Testis (tissue), 3 donors: ENCODE results near the gene CRK. TPM values are rescaled to one million over a fixed set of nuclear protein-coding genes. Genes with fewer than 3 reads are reported as not detected.

Experiments used
- DNase-seq: peaks from one replicate; pipeline ENCODE4 v3.0.0-alpha.2; 2019
- H3K27ac ChIP-seq, 2 donors: fragments of 200-600 bp; sonication (generic); one replicate each; pipeline ENCODE4 v1.5.1; 2019
- H3K27me3 ChIP-seq: fragments of 200-600 bp; sonication (generic); one replicate; pipeline ENCODE4 v1.5.1; 2019
- H3K36me3 ChIP-seq: fragments of 200-600 bp; sonication (generic); one replicate; pipeline ENCODE4 v1.5.1; 2017; ENCODE audit warnings: low read depth; ENCODE audit errors: missing control alignments
- H3K4me1 ChIP-seq: fragments of 200-600 bp; sonication (generic); one replicate; pipeline ENCODE4 v1.5.1; 2019
- H3K4me3 ChIP-seq, 2 donors: fragments of 200-600 bp; sonication (generic); one replicate each; pipeline ENCODE4 v1.5.1; 2017 to 2019
- H3K9me3 ChIP-seq: fragments of 200-600 bp; sonication (generic); one replicate; pipeline ENCODE4 v1.5.1; 2017
- CTCF ChIP-seq, 3 experiments: fragments of 450-650 bp in 2 of 3; fragments of 200-600 bp in 1 of 3; sonication (generic) in 1 of 3; IDR thresholded peaks; one replicate each; pipeline ENCODE4 v1.5.1; 2016 to 2019; ENCODE audit warnings: antibody characterized with exemption in 3 of 3, mild to moderate bottlenecking in 2 of 3, moderate library complexity in 1 of 3
- POLR2A ChIP-seq: fragments of 450-650 bp; IDR thresholded peaks from one replicate; pipeline ENCODE4 v1.6.1; 2017; ENCODE audit warnings: antibody characterized with exemption, mild to moderate bottlenecking, moderate library complexity
- WGBS, 2 donors: methylation state at CpG; one replicate each; pipeline ENCODE4 v1.1.5; 2018; 5-methylcytosine and 5-hydroxymethylcytosine counted together
- intact Hi-C: fragments of 100-400 bp; cut with DNase I; formaldehyde crosslinking; loops from one replicate; pipeline ENCODE4 v1.15.1; 2023; ENCODE audit warnings: low total_unique reads
- polyA plus RNA-seq: library from polyadenylated mRNA; stranded (reverse); fragments of 350-450 nt; fragmentation: Illumina TruSeq; extraction: RNeasy Lipid Tissue Mini Kit (QIAGEN cat#74804); gene quantifications from one replicate; pipeline ENCODE4 v1.2.3, GENCODE V29; 2014; ENCODE audit warnings: low read depth, low replicate concordance; ENCODE audit not compliant: insufficient read depth
- total RNA-seq, 2 donors: library from RNA; depleted of rRNA; stranded (reverse); fragments of >200 nt; gene quantifications; one replicate each; pipeline ENCODE4 v1.2.3, GENCODE V29; 2016

CRK gene
- total and polyA plus RNA-seq, 3 donors from 2014 or later, result 45.7 to 79.1 (median 68.4) TPM

GRCh38 chr17:1412185-1413110 is 43.6 kb downstream of the CRK start:
- H3K27me3 ChIP-seq, result no peaks in the 10 kb centered on the region
- H3K4me3 ChIP-seq, result no peak overlapping the region
- no peaks in the 10 kb centered on the region for H3K36me3 ChIP-seq
- H3K9me3 ChIP-seq, result no peaks in the 10 kb centered on the region
- WGBS, 2 donors, result 79 to 87% methylated on average over 26 to 27 of the region's 27 CpGs
- peaks cover 4% of the 10 kb centered on the region for H3K4me1 ChIP-seq
- TF ChIP-seq CTCF (IDR thresholded peaks at IDR 0.05), result no peak
- TF ChIP-seq POLR2A, result no peak
- H3K27ac ChIP-seq, result no peak overlapping the region
- intact Hi-C loops, result no loop called here
- no peak for DNase-seq

GRCh38 chr17:1402262-1402586 is 53.8 kb downstream of the CRK start:
- intact Hi-C loops, result loop anchor here (10.0 kb wide), 1 partner anchor 53 kb away; the partner anchor contains the start of gene CRK
- H3K27ac ChIP-seq, result no peak overlapping the region
- no peaks in the 10 kb centered on the region for H3K9me3 ChIP-seq
- H3K4me3 ChIP-seq, result no peak overlapping the region
- no peaks in the 10 kb centered on the region for H3K27me3 ChIP-seq
- H3K4me1 ChIP-seq, result peaks cover 11% of the 10 kb centered on the region
- DNase-seq, result no peak
- 92 to 100% methylated on average over 4 of the region's 4 CpGs for WGBS, 2 donors
- TF ChIP-seq CTCF (IDR thresholded peaks at IDR 0.05) (no peak), POLR2A (no peak)
- H3K36me3 ChIP-seq, result no peaks in the 10 kb centered on the region

GRCh38 chr17:1399679-1400512 is 56.1 kb downstream of the CRK start, which contains the start of gene YWHAE:
YWHAE (minus strand) TSS chr17:1400222; CDS start chr17:1400110, 112 bp downstream.
- 0% methylated on average over 82 of the region's 82 CpGs; no CpG with 5 or more reads in 1 of the 2 donors for WGBS, 2 donors
- no peaks in the 10 kb centered on the region for H3K27me3 ChIP-seq
- H3K36me3 ChIP-seq, result no peaks in the 10 kb centered on the region
- H3K4me3 ChIP-seq, result peak within 1 kb of the TSS; percentile 88 to 99
- peaks cover 28% of the 10 kb centered on the region for H3K4me1 ChIP-seq
- TF ChIP-seq CTCF (IDR thresholded peaks at IDR 0.05) (no peak), POLR2A (peak; percentile 68)
- H3K27ac ChIP-seq, result peak within 1 kb of the TSS; percentile 99 to 100
- peak; percentile 98 for DNase-seq
- no peaks in the 10 kb centered on the region for H3K9me3 ChIP-seq
- intact Hi-C loops, result loop anchor here (10.0 kb wide), 1 partner anchor 55 kb away; the partner anchor contains the start of gene CRK

- WGBS, 2 donors, result 0 to 1% methylated on average over 36 to 40 of the region's 41 CpGs
- H3K9me3 ChIP-seq, result no peaks in the 10 kb centered on the region
- H3K4me1 ChIP-seq, result peaks cover 34% of the 10 kb centered on the region
- DNase-seq, result peak; percentile 46
- H3K4me3 ChIP-seq, result peak overlapping the region; percentile 88 to 99
- intact Hi-C loops, result no loop called here
- TF ChIP-seq CTCF (IDR thresholded peaks at IDR 0.05), result no peak
- TF ChIP-seq POLR2A, result no peak
- H3K27ac ChIP-seq, result peak overlapping the region; percentile 99 to 100
- H3K27me3 ChIP-seq, result no peaks in the 10 kb centered on the region
- no peaks in the 10 kb centered on the region for H3K36me3 ChIP-seq
Measured at GRCh38 chr17:1398931-1399678, 56.9 kb downstream of the CRK start.
